Mesenchymal stem cell (in vitro differentiated cells and primary cell): Measurements from ENCODE around the gene GRB2.
"Not testable (repeated sequence)": the region's sequence is repeated elsewhere in the genome, so short reads cannot be mapped to it uniquely, and the experiment has no call there.

Source experiments
- DNase-seq: peaks from one replicate; pipeline ENCODE4 v3.0.0-alpha.2; 2013
- H2AFZ ChIP-seq: one replicate; pipeline ENCODE4 v1.6.1; 2013; ENCODE audit warnings: low read depth, mild to moderate bottlenecking, control low read depth, inconsistent platforms, low read length, moderate library complexity
- H2AK5ac ChIP-seq: 2 replicates; pipeline ENCODE4 v1.6.1; 2013; ENCODE audit warnings: low read length, moderate library complexity, mild to moderate bottlenecking, inconsistent platforms; ENCODE audit not compliant: severe bottlenecking
- H2BK120ac ChIP-seq: one replicate; pipeline ENCODE4 v1.6.1; 2013; ENCODE audit warnings: low read depth, mild to moderate bottlenecking, inconsistent platforms, low read length, moderate library complexity
- H2BK12ac ChIP-seq, 2 experiments: one replicate each; pipeline ENCODE4 v1.6.1; 2013; ENCODE audit warnings: inconsistent platforms in 2 of 2, low read length in 2 of 2, mild to moderate bottlenecking in 2 of 2, moderate library complexity in 2 of 2, control low read depth in 1 of 2
- H2BK15ac ChIP-seq: one replicate; pipeline ENCODE4 v1.6.1; 2013; ENCODE audit warnings: mild to moderate bottlenecking, low read depth, inconsistent platforms; ENCODE audit not compliant: poor library complexity, severe bottlenecking
- H2BK5ac ChIP-seq: 2 replicates; pipeline ENCODE4 v1.6.1; 2013; ENCODE audit warnings: low read depth, mild to moderate bottlenecking, low read length, control low read depth, inconsistent platforms; ENCODE audit not compliant: poor library complexity, severe bottlenecking
- H3K14ac ChIP-seq, 2 experiments: one replicate each; pipeline ENCODE4 v1.6.1; 2013; ENCODE audit warnings: inconsistent platforms in 2 of 2, low read length in 2 of 2, control low read depth in 1 of 2, mild to moderate bottlenecking in 1 of 2, moderate library complexity in 1 of 2
- H3K18ac ChIP-seq, 2 experiments: one replicate each; pipeline ENCODE4 v1.6.1; 2013; ENCODE audit warnings: inconsistent platforms in 2 of 2, low read length in 2 of 2, control low read depth in 1 of 2, low read depth in 1 of 2, mild to moderate bottlenecking in 1 of 2
- H3K23ac ChIP-seq, 2 experiments: one replicate each; pipeline ENCODE4 v1.6.1; 2013; ENCODE audit warnings: inconsistent platforms in 2 of 2, low read length in 2 of 2, mild to moderate bottlenecking in 2 of 2, moderate library complexity in 2 of 2, control low read depth in 1 of 2
- H3K27ac ChIP-seq: 2 replicates; pipeline ENCODE4 v1.5.1; 2013; ENCODE audit warnings: mild to moderate bottlenecking, moderate library complexity, low read length, control low read depth, inconsistent platforms; ENCODE audit not compliant: poor library complexity, severe bottlenecking
- H3K27me3 ChIP-seq, 2 experiments: 2 replicates each; pipeline versions ENCODE4 v1.6.1 to v1.7.0; 2013; ENCODE audit warnings: low read length in 2 of 2, mild to moderate bottlenecking in 2 of 2, moderate library complexity in 2 of 2, control low read depth in 1 of 2, inconsistent platforms in 1 of 2; ENCODE audit not compliant: control insufficient read depth in 1 of 2, insufficient read depth in 1 of 2
- H3K36me3 ChIP-seq, 2 experiments: 2 replicates each; pipeline versions ENCODE4 v1.6.1 to v1.7.0; 2013; ENCODE audit warnings: low read length in 2 of 2, control low read depth in 1 of 2, inconsistent platforms in 1 of 2, low read depth in 1 of 2, mild to moderate bottlenecking in 1 of 2; ENCODE audit not compliant: insufficient read depth in 2 of 2, control insufficient read depth in 1 of 2
- H3K4ac ChIP-seq, 2 experiments: one replicate each; pipeline ENCODE4 v1.6.1; 2013; ENCODE audit warnings: inconsistent platforms in 2 of 2, low read length in 2 of 2, mild to moderate bottlenecking in 2 of 2, moderate library complexity in 2 of 2, control low read depth in 1 of 2, low read depth in 1 of 2
- H3K4me1 ChIP-seq: 2 replicates; pipeline ENCODE4 v1.6.1; 2013; ENCODE audit warnings: low read depth, low read length, control low read depth; ENCODE audit not compliant: control insufficient read depth, insufficient read depth
- H3K4me2 ChIP-seq: 2 replicates; pipeline ENCODE4 v1.6.1; 2013; ENCODE audit warnings: low read length, mild to moderate bottlenecking, inconsistent platforms; ENCODE audit not compliant: poor library complexity, severe bottlenecking
- H3K4me3 ChIP-seq, 2 experiments: 2 replicates each; pipeline versions ENCODE4 v1.5.1 to v1.7.0; 2013; ENCODE audit warnings: low read length in 2 of 2, mild to moderate bottlenecking in 2 of 2, control low read depth in 1 of 2, low read depth in 1 of 2; ENCODE audit not compliant: insufficient read depth in 1 of 2
- H3K79me1 ChIP-seq: replicated peaks from 2 replicates; pipeline ENCODE4 v1.6.1; 2013; ENCODE audit warnings: mild to moderate bottlenecking, control low read depth, low read length, inconsistent platforms; ENCODE audit not compliant: poor library complexity, severe bottlenecking
- H3K9ac ChIP-seq: 2 replicates; pipeline ENCODE4 v1.7.0; 2013; ENCODE audit warnings: mild to moderate bottlenecking, low read length, moderate library complexity
- H3K9me3 ChIP-seq: 2 replicates; pipeline ENCODE4 v1.7.0; 2013; ENCODE audit warnings: mild to moderate bottlenecking, low read length; ENCODE audit not compliant: control insufficient read depth
- H4K8ac ChIP-seq: one replicate; pipeline ENCODE4 v1.6.1; 2013; ENCODE audit warnings: inconsistent platforms, mild to moderate bottlenecking, low read length, moderate library complexity
- H4K91ac ChIP-seq: one replicate; pipeline ENCODE4 v1.6.1; 2013; ENCODE audit warnings: mild to moderate bottlenecking, low read length, inconsistent platforms
- WGBS: methylation state at CpG from one replicate; pipeline ENCODE4 v1.1.7; 2013; ENCODE audit warnings: mixed read lengths; 5-methylcytosine and 5-hydroxymethylcytosine counted together

The GRB2 gene

DNA sequence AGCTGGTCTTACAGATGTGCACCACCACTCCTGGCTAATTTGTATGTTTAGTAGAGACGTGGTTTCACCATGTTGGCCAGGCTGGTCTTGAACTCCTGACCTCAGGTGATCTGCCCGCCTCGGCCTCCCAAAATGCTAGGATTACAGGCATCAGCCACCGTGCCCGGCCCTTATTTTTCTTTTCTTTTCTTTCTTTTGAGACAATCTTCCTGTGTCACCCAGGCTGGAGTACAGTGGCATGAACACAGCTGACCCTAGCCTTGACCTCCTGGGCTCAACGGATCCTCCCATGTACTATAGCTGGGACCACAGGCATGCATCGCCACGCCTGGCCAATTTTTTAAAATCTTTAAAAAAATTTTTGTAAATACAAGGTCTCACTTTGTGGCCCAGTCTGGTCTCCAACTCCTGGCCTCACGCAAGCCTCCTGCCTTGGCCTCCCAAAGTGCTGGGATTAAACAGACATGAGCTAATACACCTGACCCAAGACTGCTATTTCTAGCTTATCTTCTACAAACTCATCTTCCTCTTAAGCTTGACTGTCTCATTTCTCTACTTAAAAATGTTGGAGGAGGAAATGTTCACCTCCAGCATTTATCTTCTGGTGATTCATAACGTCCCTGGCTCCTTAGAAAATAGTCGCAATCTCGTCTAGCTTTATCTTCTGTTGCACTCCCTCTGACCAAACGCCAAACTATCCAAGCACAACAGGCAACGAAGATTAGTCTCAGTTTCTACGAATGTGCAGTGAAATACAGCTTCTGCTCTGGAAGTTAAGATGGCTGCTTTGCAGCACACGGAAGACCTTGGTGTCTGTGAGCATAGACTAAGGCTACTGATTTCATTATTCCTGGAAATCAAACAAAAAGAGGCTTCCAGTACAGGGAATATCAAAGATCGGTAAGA is 42.7 kb upstream of the GRB2 start:
- no peak overlapping the region for H2AFZ ChIP-seq
- H3K9ac ChIP-seq, result no peak overlapping the region
- H3K23ac ChIP-seq, result no peak overlapping the region
- H4K8ac ChIP-seq, result no peak overlapping the region
- H3K4me2 ChIP-seq, result no peak overlapping the region
- no peak overlapping the region for H3K4ac ChIP-seq
- no peak overlapping the region for H3K4me3 ChIP-seq
- no peak overlapping the region for H4K91ac ChIP-seq
- peaks cover 4% of the 10 kb centered on the region for H3K4me1 ChIP-seq
- no peak overlapping the region for H2BK5ac ChIP-seq
- H2BK12ac ChIP-seq, result no peak overlapping the region
- no peaks in the 10 kb centered on the region for H3K79me1 ChIP-seq
- DNase-seq, result no peak
- no peak overlapping the region for H2AK5ac ChIP-seq
- no peak overlapping the region for H3K18ac ChIP-seq
- H3K36me3 ChIP-seq, result no peaks in the 10 kb centered on the region
- H3K9me3 ChIP-seq, result no peaks in the 10 kb centered on the region
- WGBS, result 86% methylated on average over 17 of the region's 17 CpGs
- H3K27me3 ChIP-seq, result no peaks in the 10 kb centered on the region
- H2BK15ac ChIP-seq, result no peak overlapping the region
- no peak overlapping the region for H3K27ac ChIP-seq
- H2BK120ac ChIP-seq, result no peak overlapping the region
- H3K14ac ChIP-seq, result no peak overlapping the region

DNA sequence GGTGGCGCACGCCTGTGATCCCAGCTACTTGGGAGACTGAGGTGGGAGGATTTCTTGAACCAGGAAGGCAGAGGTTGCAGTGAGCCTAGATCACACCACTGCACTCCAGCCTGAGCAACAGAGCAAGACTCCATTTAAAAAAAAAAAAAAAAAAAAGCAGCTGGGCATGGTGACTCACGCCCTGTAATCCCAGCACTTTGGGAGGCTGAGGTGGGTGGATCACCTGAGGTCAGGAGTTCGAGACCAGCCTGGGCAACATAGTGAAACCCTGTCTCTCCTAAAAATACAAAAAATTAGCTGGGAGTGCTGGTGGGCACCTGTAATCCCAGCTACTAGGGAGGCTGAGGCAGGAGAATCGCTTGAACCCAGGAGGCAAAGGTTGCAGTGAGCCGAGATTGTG is 40.4 kb upstream of the GRB2 start:
- not testable (repeated sequence) for H2BK12ac ChIP-seq, H3K14ac ChIP-seq, H4K8ac ChIP-seq, H3K4ac ChIP-seq, H2BK5ac ChIP-seq, H3K4me3 ChIP-seq, H3K23ac ChIP-seq, H3K79me1 ChIP-seq, H3K4me2 ChIP-seq, H3K4me1 ChIP-seq, H2BK15ac ChIP-seq, H2AFZ ChIP-seq, H3K27me3 ChIP-seq, H4K91ac ChIP-seq, H3K27ac ChIP-seq, H3K36me3 ChIP-seq, H2BK120ac ChIP-seq, H2AK5ac ChIP-seq, DNase-seq, H3K18ac ChIP-seq, H3K9ac ChIP-seq, H3K9me3 ChIP-seq
- WGBS, result 94% methylated on average over 3 of the region's 6 CpGs

DNA sequence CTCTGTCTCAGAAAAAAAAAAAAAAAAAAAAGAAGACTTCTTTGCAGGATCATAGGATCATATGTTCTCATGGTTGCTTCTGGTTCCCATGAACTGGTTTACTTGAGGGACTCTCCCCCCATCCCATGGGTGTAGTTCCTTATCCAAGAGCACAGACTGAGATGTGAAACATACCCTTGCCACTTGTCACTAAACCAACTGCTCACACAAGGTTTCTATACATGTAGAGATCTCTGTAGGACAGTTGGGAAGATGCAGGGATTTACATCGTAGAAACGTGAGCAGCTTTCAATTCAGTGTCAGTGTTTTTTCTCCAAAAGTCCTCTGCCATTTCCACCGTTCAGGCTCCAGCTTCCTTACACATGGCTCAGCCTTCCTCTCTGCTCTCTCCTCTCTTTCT is 39.8 kb upstream of the GRB2 start:
- 100% methylated on average over 2 of the region's 3 CpGs for WGBS
- no peaks in the 10 kb centered on the region for H3K36me3 ChIP-seq
- no peak overlapping the region for H3K14ac ChIP-seq

DNA sequence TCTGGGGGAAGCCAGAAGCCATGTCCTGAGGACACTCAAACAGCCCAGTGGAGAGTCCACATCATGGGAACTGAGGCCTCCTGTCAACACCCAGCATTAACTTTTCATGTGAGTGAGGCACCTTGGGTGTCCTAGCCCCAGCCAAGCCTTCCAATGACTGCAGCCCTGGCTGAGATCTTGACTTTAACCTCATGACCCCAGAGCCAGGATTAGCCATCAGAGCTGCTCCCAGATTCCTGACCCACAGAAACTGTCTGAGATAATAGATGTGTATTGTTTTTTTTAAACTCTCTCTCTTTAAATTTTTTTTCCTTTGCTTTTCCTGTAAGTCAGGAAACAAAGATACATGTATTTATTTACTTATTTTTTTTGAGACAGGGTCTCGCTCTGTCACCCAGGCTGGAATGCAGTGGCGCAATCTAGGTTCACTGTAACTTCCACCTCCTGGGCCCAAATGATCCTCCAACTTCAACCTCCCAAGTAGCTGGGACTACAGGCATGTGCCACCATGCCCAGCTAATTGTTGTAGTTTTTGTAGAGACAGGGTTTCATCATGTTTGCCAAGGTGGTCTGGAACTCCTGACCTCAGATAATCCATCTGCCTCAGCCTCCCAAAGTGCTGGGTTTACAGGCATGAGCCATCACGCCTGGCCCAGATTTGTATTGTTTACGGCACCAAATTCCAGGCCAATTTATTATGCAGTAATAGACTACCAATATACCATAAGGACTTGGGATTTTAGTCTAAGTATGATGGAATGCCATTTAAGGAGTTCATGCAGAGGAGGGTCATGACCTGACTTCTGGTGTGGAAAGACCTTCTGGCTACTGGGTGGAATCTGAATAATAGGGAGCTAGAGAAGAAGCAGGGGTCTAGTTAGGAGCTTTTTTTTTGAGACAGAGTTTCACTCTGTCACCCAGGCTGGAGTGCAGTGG is 37.0 kb upstream of the GRB2 start:
- Histone ChIP-seq H3K9ac (no peak overlapping the region), H3K4me2 (no peak overlapping the region), H4K8ac (peak overlapping the region; percentile 4), H3K9me3 (no peaks in the 10 kb centered on the region), H2BK5ac (no peak overlapping the region), H2AFZ (no peak overlapping the region), H3K4me3 (no peak overlapping the region), H3K14ac (no peak overlapping the region), H2BK12ac (no peak overlapping the region), H2BK15ac (no peak overlapping the region), H3K4ac (no peak overlapping the region), H3K36me3 (no peaks in the 10 kb centered on the region), H3K27ac (no peak overlapping the region), H3K18ac (no peak overlapping the region), H3K27me3 (no peaks in the 10 kb centered on the region), H3K79me1 (no peaks in the 10 kb centered on the region), H3K23ac (no peak overlapping the region), H2BK120ac (no peak overlapping the region), H3K4me1 (peaks cover 2% of the 10 kb centered on the region), H4K91ac (no peak overlapping the region), H2AK5ac (no peak overlapping the region)
- 47% methylated on average over 2 of the region's 4 CpGs for WGBS
- DNase-seq, result no peak

More for the DNA sequence above, 39.8 kb upstream of the GRB2 start:
- H3K9me3 ChIP-seq, result no peaks in the 10 kb centered on the region
- no peak overlapping the region for H3K18ac ChIP-seq
- no peak overlapping the region for H2BK15ac ChIP-seq
- H4K8ac ChIP-seq, result no peak overlapping the region
- H3K23ac ChIP-seq, result no peak overlapping the region
- no peak for DNase-seq
- no peak overlapping the region for H2AK5ac ChIP-seq
- H3K79me1 ChIP-seq, result no peaks in the 10 kb centered on the region
- H3K4ac ChIP-seq, result no peak overlapping the region
- no peak overlapping the region for H3K4me3 ChIP-seq
- no peak overlapping the region for H3K27ac ChIP-seq
- no peak overlapping the region for H2BK120ac ChIP-seq
- H3K9ac ChIP-seq, result no peak overlapping the region
- no peak overlapping the region for H4K91ac ChIP-seq
- H3K4me1 ChIP-seq, result peaks cover 4% of the 10 kb centered on the region
- no peak overlapping the region for H2AFZ ChIP-seq
- no peak overlapping the region for H2BK5ac ChIP-seq
- H3K4me2 ChIP-seq, result no peak overlapping the region
- no peaks in the 10 kb centered on the region for H3K27me3 ChIP-seq
- no peak overlapping the region for H2BK12ac ChIP-seq
